GM19468 (cell line): Measurements from ENCODE around the gene DMRT1.

Source experiments
- ATAC-seq: cut with Tn5 transposase; IDR thresholded peaks from one replicate; pipeline ENCODE4 v1.9.1; 2021; ENCODE audit warnings: mild to moderate bottlenecking, moderate library complexity, moderate number of reproducible peaks; ENCODE audit not compliant: unreplicated experiment; ENCODE audit errors: extremely low read depth

DMRT1 gene

DNA sequence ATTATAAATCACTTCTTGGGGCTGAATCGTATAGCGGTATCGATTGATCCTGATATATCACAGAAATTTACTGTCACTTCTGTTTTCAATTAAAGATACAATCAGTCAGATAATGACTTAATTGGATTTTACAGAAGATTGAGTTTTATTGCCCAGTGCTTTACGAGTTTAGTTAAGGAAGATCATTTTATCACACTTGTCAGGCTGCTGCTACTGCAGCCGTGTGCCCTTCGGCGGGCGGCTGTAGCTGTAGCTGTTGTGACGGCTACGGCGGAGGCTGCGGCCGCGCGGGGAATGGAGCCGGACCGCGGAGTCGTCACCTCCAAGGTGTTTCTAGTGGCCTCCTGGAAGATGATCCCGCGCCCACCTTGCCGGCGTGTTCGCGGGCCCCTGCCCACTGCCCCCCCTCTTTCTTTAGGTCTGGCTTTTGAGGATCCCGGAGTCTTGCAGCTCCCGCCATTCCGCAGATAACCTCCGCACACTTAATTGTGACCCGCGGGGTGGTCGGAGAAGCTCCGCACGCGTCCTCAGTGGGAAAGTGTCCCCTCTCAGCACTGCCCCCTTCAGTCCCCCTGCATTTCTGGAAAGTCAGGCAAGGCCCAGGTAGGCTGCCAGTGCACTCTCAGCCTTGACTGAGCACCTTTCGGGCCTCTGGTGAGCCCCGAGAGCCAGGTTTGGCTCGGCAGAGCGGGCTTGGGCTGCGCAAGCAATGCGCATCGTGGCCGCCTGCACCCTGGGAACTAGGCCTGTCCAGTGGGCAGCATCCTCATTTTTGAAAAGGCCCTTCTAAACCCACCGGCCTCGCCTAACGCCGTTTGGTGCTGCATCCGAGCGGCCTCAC lies 128.0 kb downstream of the DMRT1 start:
- no peak for ATAC-seq

- no peak for ATAC-seq
Observed at GRCh38 chr9:970151-970996, 128.9 kb downstream of the DMRT1 start.

- ATAC-seq: no peak
Observed at GRCh38 chr9:971901-972500, 130.5 kb downstream of the DMRT1 start.

DNA sequence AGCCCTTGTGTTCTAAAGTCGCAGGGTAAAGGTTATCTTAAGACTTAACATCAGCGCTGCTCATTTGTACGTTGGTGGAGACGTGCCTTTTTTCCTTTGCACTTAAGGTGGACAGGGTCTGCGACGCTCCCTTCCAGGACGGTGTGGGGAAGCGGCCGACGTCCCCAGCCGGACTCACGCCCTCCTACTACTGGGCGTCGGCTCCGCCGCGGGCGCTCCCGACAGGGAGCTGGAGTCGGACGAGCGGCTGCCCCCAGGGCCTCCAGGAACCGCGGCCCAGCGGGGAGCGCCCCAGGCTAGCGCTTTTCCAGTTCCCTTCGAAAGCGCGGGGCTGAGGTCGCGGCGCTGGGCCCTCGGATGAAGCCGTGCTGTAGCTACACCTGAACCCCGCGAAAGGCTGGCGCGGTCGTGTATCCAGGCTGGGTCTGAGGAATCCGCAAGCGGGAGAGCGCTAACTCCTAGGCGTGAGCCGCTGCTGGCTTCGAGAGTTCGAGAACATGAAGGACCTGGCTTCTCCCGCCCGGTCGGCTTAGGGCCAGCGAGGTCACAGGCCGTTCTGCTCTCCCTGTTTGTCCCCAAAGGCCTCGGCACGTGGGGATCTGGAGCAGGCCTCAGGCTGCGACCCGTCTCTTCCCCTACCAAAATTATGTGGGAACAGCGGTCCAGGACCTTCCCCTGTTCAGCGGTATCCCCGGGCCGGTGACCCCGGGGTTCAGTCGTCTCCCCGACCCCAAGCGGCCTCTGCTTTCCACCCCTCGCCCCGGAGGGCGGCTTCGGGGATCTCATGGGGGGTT lies 131.2 kb downstream of the DMRT1 start:
- no peak for ATAC-seq

DNA sequence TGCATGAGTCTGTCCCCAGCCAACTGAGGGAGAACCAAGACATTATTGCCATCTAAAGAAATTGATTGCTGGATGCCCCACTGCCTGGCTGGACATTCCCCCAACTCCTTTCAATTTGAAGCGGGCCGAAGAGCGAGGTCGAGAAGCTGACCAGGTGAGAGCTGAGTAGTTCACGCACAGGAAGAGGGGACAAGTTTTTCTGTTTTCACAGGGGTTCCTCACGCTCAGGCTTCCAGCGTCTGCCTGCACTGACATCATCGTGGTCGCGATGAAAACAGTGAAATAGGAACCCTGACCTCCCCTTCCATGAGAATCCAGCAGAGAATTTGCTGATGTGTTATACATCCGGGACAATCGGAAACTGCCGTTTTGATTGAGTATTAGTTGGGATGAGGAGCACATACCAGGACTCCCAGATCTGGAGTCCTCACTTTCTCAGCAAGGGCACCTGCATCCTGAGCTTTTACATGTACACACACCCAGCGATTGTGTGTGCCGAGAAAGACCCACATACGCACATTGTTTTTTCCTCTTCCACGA lies 131.9 kb downstream of the DMRT1 start:
- ATAC-seq: no peak

GRCh38 chr9:974031-974995 lies 132.8 kb downstream of the DMRT1 start:
- ATAC-seq: no peak

GRCh38 chr9:974996-975739 lies 133.7 kb downstream of the DMRT1 start:
- no peak for ATAC-seq

DNA sequence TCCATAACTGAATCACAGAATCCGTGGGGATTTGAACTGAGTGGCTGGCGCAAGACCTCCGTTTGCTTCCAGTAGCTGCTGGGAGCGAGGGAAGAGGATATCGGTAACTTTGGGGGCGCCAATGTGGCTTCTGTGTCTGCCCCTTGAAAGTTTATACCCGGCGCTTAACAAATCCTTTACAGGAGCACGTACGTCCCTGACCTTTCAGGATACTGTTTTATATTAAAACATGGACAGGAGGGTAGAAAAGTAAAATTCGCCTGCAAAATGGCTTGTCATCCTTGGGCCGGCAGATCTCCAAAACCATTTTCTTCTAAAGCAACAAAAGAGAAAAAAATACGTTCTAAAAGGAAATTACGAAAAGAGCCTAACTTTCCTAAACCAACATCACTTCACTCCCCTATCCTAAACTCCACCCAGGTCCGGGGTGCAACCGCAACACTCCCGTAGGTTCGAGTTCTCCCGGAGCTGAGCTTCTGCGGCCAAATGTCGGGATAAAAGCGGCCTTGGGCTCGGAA lies 134.3 kb downstream of the DMRT1 start:
- no peak for ATAC-seq

DNA sequence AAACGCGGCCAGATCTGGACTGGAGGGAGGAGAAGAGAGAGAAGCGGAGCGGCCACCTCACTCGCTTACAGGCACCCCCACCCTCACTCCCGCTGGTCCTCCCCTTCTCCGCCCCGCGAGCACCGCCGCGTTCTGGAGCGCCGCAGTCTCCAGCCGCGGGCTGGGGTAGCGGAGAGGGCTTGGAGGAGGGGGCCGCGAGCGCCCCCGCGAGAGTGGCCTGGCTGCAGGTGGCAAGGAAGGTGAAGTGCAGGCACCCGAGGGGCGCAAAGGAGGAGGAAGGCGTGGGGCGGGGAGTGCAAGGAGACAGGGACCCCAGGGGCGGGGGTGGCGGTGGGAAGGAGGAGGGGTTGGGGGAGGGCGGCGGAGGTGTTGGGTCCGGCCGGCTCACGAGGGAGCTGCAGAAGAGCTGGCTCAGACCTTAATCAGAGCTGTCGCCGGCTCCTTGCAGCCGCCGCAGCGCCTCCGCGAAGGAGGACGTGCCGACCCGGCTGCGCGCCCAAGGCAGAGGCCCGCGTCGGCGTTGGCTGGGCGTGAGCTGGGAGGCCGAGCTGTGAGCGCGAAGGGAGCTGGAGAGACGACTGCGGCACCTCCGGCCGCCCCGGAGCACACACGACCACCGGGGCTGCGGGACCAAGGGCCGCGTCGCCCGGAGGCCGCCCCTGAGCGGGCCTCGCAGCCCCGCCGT lies 134.9 kb downstream of the DMRT1 start, which contains the start of gene DMRT3:
TSS of gene DMRT3 (plus strand) at position 398 of the 685 bp plus-strand sequence. CDS start 347 bp downstream, outside the sequence.
- no peak for ATAC-seq

GRCh38 chr9:976943-977837 lies 135.7 kb downstream of the DMRT1 start:
- ATAC-seq: no peak

DNA sequence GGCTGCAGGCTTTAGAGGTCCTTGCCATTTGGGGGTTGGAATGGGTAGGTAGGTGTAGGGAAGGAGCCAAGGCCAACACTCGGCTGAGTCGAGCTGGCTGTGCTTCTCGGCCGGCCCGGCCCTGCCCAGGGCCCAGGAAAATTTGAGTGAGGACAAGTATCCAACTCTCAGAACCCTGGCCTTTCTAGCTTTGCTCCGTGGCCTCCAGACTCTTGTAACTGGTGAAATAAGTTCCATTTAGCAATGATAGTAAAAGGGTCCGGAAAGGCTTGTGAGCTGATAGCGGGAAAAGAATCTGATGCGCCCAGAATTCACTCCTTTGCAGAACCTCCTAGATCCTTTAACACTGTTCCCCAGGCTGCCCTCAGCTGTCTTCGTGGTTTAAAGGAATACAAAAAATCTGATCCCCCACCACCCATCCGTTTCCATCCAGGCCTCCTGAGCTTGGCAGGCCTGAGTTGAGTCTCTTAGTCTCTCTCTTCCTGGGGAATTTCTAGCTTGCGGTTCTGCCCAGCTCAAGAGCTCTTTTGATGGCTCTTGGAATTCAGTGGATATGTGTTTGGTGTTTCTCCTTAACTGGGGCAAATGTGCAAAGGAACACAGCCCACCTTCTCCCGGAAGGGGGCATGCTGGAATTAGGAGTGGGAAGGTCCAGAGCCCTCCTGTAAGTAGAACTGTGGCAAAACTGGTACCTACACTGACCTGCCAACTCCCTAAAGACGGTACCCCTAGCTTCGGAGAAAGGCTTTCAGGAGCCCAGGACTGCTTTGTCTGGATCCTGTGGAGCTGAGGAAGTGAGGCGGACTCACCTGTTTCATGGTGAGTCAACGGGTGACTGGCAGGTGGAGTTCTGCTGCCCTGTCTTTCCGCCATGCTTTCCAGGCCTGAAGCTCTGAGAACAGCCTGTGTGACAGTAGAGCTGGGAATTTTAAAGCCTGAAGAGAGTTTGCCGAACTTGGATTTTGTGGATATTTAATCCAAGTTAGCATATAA lies 136.6 kb downstream of the DMRT1 start:
- ATAC-seq: no peak

DNA sequence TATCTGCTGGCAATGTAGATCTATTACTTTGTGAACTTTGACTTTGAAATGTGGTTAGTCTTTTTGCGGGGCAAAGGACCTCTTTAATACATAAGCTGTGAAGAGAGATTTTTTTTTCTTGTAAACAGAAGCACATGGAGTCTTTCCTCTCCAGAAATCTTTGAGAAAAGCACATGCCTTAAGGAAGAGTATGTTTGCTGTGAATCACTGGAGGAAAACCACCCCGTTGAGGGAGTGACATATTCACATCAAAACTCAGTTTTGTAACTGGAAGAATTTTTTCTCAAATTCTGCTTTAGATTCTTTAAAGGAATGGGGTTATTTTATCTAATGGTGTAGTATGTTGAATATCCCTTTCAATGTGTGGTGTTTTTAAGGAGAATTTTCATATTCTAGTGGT lies 138.5 kb downstream of the DMRT1 start:
- ATAC-seq: no peak

DNA sequence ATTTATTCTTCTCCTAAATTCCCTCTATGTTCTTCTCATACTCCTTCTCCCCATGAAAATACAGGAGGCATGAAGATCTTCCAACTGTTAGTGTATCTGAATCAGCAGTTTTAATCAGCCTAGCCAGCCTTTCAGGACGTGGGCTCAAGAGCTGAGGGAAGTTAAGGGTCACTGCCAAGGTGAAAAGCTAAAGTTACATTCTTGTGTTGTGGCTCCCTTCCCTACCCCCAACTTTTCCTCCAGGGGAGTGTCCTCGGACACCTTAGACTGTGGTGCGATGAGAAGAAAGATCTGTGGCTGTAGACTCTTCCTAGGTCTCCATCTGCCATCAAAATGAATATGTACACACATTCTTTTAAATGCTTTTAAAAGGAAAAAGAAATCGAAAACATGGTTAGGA lies 139.1 kb downstream of the DMRT1 start:
- no peak for ATAC-seq

DNA sequence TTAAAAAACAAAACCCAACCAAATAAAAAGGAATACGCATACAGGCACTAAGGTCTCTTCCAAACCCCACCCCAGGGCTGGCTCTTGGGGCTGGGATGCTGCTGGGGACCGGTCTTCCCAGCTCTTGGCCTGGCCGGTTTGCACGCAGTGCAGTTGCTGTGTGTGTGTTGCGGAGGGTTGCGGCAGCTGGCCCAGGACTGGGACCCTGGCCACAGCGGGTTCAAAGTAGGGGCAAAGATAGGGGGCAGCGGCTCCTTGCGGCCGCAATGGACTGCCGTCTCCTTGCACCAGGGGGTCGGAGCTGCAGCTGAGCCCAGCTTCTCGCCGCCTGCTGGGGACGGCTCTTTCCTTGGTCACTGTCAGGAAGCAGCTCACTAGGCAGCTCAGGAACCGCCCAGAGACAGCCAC lies 140.0 kb downstream of the DMRT1 start:
- no peak for ATAC-seq
